ENCODE measurements around the gene GID8. TPM values are rescaled to one million over a fixed set of nuclear protein-coding genes. Genes with fewer than 3 reads are reported as not detected.

The GID8 gene
- total and polyA plus RNA-seq, 4 experiments from 2014 or later = 11.2 to 47.8 (median 31.7) TPM

GRCh38 chr20:62971950-62972844 is 34.2 kb downstream of the GID8 start:
- no peaks in the 10 kb centered on the region for H3K36me3 Mint-ChIP-seq
- Histone ChIP-seq H3K27ac (ENCODE audit: low read depth, low read length) (no peak overlapping the region), H3K27me3 (ENCODE audit: insufficient read depth, low read length) (peaks cover 6% of the 10 kb centered on the region), H3K4me1 (ENCODE audit: insufficient read depth, low read length) (peaks cover 9% of the 10 kb centered on the region), H3K4me3 (ENCODE audit: low read length in 2 of 2) (no peak overlapping the region), H3K36me3 (ENCODE audit: insufficient read depth, low read length) (no peaks in the 10 kb centered on the region), H3K9me3 (ENCODE audit: control insufficient read depth in 1 of 2, low read length in 2 of 2) (no peaks in the 10 kb centered on the region)
- peak overlapping the region; percentile 64 to 92 (median 75) for H3K4me3 Mint-ChIP-seq
- peaks cover 27% of the 10 kb centered on the region in 2 donors for H3K27me3 Mint-ChIP-seq
- H3K27ac Mint-ChIP-seq = peak overlapping the region in 3 of 7 donors; percentile 17 to 86 (median 23)
- ChIA-PET POLR2A (ENCODE audit: partially characterized antibody) (interaction anchor here (0.7 to 1.4 kb wide), 6 partner anchors 18 to 130 kb away, joined by 3 to 16 read pairs (median 3); partner anchors contain the start of genes BHLHE23 and GID8), CTCF (ENCODE audit: partially characterized antibody) (interaction anchor here (0.6 to 1.7 kb wide), 19 partner anchors 9 to 209 kb away, joined by 3 to 13 read pairs (median 5); no protein-coding TSS in a partner anchor)
- intact Hi-C loops (cut with micrococcal nuclease) = loop anchor here (1.0 to 2.0 kb wide), 3 partner anchors 17 to 72 kb away; no protein-coding TSS in a partner anchor
- H3K4me1 Mint-ChIP-seq = peaks cover 10 to 26% (median 14%) of the 10 kb centered on the region in 4 donors
- H3K9me3 Mint-ChIP-seq = no peaks in the 10 kb centered on the region
- DNase-seq = peak; percentile 78 to 83 (median 80)

- H3K4me1 Mint-ChIP-seq = peaks cover 16 to 35% (median 21%) of the 10 kb centered on the region in 4 donors
- ChIA-PET CTCF (ENCODE audit: partially characterized antibody) (interaction anchor here (0.6 to 1.7 kb wide), 19 partner anchors 8 to 208 kb away, joined by 3 to 13 read pairs (median 5); no protein-coding TSS in a partner anchor), POLR2A (ENCODE audit: partially characterized antibody) (interaction anchor here (0.7 to 1.4 kb wide), 6 partner anchors 19 to 129 kb away, joined by 3 to 16 read pairs (median 3); partner anchors contain the start of genes BHLHE23 and GID8)
- peak overlapping the region in 2 of 7 donors; percentile 12 to 23 for H3K27ac Mint-ChIP-seq
- no peaks in the 10 kb centered on the region for H3K9me3 Mint-ChIP-seq
- peak in 1 of 5 donors; percentile 34 for DNase-seq
- no peaks in the 10 kb centered on the region for H3K36me3 Mint-ChIP-seq
- peaks cover 18% of the 10 kb centered on the region for H3K4me1 ChIP-seq (ENCODE audit: insufficient read depth, low read length)
- H3K4me3 Mint-ChIP-seq = peak overlapping the region in 5 of 8 donors; percentile 36 to 82 (median 48)
- no peak overlapping the region for H3K4me3 ChIP-seq (ENCODE audit: low read length in 2 of 2)
- no peaks in the 10 kb centered on the region for H3K9me3 ChIP-seq (ENCODE audit: control insufficient read depth in 1 of 2, low read length in 2 of 2)
- H3K27me3 Mint-ChIP-seq = peaks cover 30 to 35% of the 10 kb centered on the region in 2 donors
- no peak overlapping the region for H3K27ac ChIP-seq (ENCODE audit: low read depth, low read length)
- intact Hi-C loops (cut with micrococcal nuclease) = loop anchor here (1.0 to 2.0 kb wide), 3 partner anchors 18 to 73 kb away; no protein-coding TSS in a partner anchor
- H3K27me3 ChIP-seq (ENCODE audit: insufficient read depth, low read length) = peaks cover 6% of the 10 kb centered on the region
- H3K36me3 ChIP-seq (ENCODE audit: insufficient read depth, low read length) = no peaks in the 10 kb centered on the region
Observed at GRCh38 chr20:62972845-62973745, 35.1 kb downstream of the GID8 start.

DNA sequence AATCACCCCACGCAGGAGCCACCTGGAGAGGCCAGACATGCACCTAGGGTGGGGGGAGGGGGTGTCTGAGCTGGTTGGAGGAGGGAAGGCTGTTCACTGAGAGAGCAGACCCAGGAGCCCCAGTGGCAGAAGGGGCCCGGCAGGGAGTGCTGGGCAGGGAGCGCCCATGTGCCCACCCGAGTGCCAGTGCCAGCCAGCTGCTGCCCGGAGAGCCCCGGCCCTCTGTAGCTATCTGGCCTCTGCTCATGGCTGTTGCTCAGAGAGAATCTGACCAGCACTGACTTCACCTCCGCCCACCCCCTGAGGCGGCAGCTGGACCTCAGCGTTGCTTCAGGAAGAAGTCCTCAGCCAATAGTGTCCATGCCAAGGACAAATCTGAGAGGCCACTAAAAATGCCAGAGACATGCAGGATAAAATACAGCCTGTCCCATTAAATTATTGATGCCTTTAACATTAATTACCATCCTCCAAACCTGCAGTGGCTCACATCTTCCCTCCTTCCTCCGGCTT is 37.4 kb downstream of the GID8 start:
- Mint-ChIP-seq H3K27me3 (peaks cover 41 to 44% of the 10 kb centered on the region in 2 donors), H3K9me3 (no peaks in the 10 kb centered on the region), H3K4me1 (peaks cover 17 to 54% (median 27%) of the 10 kb centered on the region in 4 donors), H3K27ac (peak overlapping the region in 4 of 7 donors; percentile 24 to 38 (median 31)), H3K4me3 (no peak overlapping the region), H3K36me3 (no peaks in the 10 kb centered on the region)
- Histone ChIP-seq H3K4me3 (ENCODE audit: low read length in 2 of 2) (no peak overlapping the region), H3K27ac (ENCODE audit: low read depth, low read length) (no peak overlapping the region), H3K27me3 (ENCODE audit: insufficient read depth, low read length) (peaks cover 21% of the 10 kb centered on the region), H3K36me3 (ENCODE audit: insufficient read depth, low read length) (no peaks in the 10 kb centered on the region), H3K9me3 (ENCODE audit: control insufficient read depth in 1 of 2, low read length in 2 of 2) (no peaks in the 10 kb centered on the region), H3K4me1 (ENCODE audit: insufficient read depth, low read length) (peaks cover 32% of the 10 kb centered on the region)
- ChIA-PET CTCF (ENCODE audit: partially characterized antibody) (no interaction called here), POLR2A (ENCODE audit: partially characterized antibody) (interaction anchor here (1.4 kb wide), 1 partner anchor 34 kb away, joined by 3 read pairs; no protein-coding TSS in a partner anchor)
- intact Hi-C loops (cut with micrococcal nuclease) = no loop called here
- no peak for DNase-seq

- Histone ChIP-seq H3K27ac (ENCODE audit: low read depth, low read length) (no peak overlapping the region), H3K27me3 (ENCODE audit: insufficient read depth, low read length) (peaks cover 25% of the 10 kb centered on the region), H3K9me3 (ENCODE audit: control insufficient read depth in 1 of 2, low read length in 2 of 2) (no peaks in the 10 kb centered on the region), H3K4me3 (ENCODE audit: low read length in 2 of 2) (no peak overlapping the region), H3K4me1 (ENCODE audit: insufficient read depth, low read length) (peaks cover 38% of the 10 kb centered on the region), H3K36me3 (ENCODE audit: insufficient read depth, low read length) (no peaks in the 10 kb centered on the region)
- Mint-ChIP-seq H3K27me3 (peaks cover 45% of the 10 kb centered on the region in 2 donors), H3K36me3 (no peaks in the 10 kb centered on the region), H3K4me3 (peak overlapping the region in 2 of 8 donors; percentile 30 to 73), H3K27ac (peak overlapping the region in 4 of 7 donors; percentile 38 to 86 (median 64)), H3K9me3 (no peaks in the 10 kb centered on the region), H3K4me1 (peaks cover 19 to 61% (median 29%) of the 10 kb centered on the region in 4 donors)
- ChIA-PET CTCF (ENCODE audit: partially characterized antibody) (no interaction called here), POLR2A (ENCODE audit: partially characterized antibody) (interaction anchor here (0.7 to 1.4 kb wide), 2 partner anchors 22 to 33 kb away, joined by 3 read pairs; no protein-coding TSS in a partner anchor)
- DNase-seq = no peak
- intact Hi-C loops (cut with micrococcal nuclease) = no loop called here
Observed at GRCh38 chr20:62975812-62976508, 38.0 kb downstream of the GID8 start.

DNA sequence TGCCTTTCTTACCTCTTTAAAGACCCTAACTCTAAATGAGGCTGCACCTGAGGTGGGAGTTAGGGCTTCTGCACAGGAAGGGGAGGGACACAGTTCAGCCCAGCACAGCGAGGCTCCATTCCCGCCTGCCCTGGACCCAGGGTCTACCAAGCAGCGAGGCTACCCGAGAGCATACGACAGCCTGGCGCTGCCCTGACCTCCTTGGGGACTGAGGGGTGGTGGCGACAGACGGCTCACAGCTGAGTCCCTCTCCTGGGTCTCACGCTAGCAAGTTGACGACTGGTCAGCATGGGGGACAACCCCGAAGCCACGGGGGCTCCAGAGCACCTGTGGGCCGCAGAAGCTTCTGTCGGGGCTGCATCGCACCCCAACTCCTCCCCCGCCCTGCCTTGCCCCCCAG is 38.9 kb downstream of the GID8 start:
- H3K4me3 ChIP-seq (ENCODE audit: low read length in 2 of 2) = no peak overlapping the region
- peaks cover 45% of the 10 kb centered on the region for H3K4me1 ChIP-seq (ENCODE audit: insufficient read depth, low read length)
- no peaks in the 10 kb centered on the region for H3K9me3 ChIP-seq (ENCODE audit: control insufficient read depth in 1 of 2, low read length in 2 of 2)
- no peaks in the 10 kb centered on the region for H3K9me3 Mint-ChIP-seq
- ChIA-PET CTCF (ENCODE audit: partially characterized antibody) (interaction anchor here (1.5 kb wide), 1 partner anchor 32 kb away, joined by 7 read pairs; no protein-coding TSS in a partner anchor), POLR2A (ENCODE audit: partially characterized antibody) (interaction anchor here (1.7 kb wide), 1 partner anchor 32 kb away, joined by 6 read pairs; no protein-coding TSS in a partner anchor)
- peak overlapping the region in 4 of 7 donors; percentile 22 to 86 (median 41) for H3K27ac Mint-ChIP-seq
- H3K4me1 Mint-ChIP-seq = peaks cover 17 to 63% (median 29%) of the 10 kb centered on the region in 4 donors
- no peaks in the 10 kb centered on the region for H3K36me3 ChIP-seq (ENCODE audit: insufficient read depth, low read length)
- H3K4me3 Mint-ChIP-seq = no peak overlapping the region
- H3K36me3 Mint-ChIP-seq = no peaks in the 10 kb centered on the region
- H3K27me3 Mint-ChIP-seq = peaks cover 41 to 43% of the 10 kb centered on the region in 2 donors
- intact Hi-C loops (cut with micrococcal nuclease) = no loop called here
- DNase-seq = no peak
- no peak overlapping the region for H3K27ac ChIP-seq (ENCODE audit: low read depth, low read length)
- peaks cover 31% of the 10 kb centered on the region for H3K27me3 ChIP-seq (ENCODE audit: insufficient read depth, low read length)

Data from CD4-positive, alpha-beta memory T cell (primary cell).